ENCODE data around the gene AGTRAP. TPM values are rescaled to one million over a fixed set of nuclear protein-coding genes. Genes with fewer than 3 reads are reported as not detected.

AGTRAP gene
- total and polyA plus RNA-seq, 2 of the 8 experiments (the other 6 are each of a cell fraction or from before 2014, with no cell fraction given), result 69.7 to 192 TPM

GRCh38 chr1:11790101-11790879, 54.4 kb downstream of the AGTRAP start (continued):
- TF ChIP-seq SIRT6 (IDR thresholded peaks at IDR 0.05; ENCODE audit: low read length) (no peak), JUN (IDR thresholded peaks at IDR 0.05; ENCODE audit: low read depth, low read length) (no peak), FOSL1 (IDR thresholded peaks at IDR 0.05; ENCODE audit: insufficient read depth, low read depth, low read length) (no peak), CBX5 (IDR thresholded peaks at IDR 0.05; ENCODE audit: low read depth, low read length) (no peak), KDM4A (IDR thresholded peaks at IDR 0.05; ENCODE audit: low read depth, low read length, severe bottlenecking) (no peak), KDM5A (IDR thresholded peaks at IDR 0.05; ENCODE audit: low read length) (no peak), ASH2L (IDR thresholded peaks at IDR 0.05; ENCODE audit: low read length) (no peak), CTBP2 (IDR thresholded peaks at IDR 0.05; ENCODE audit: borderline replicate concordance, insufficient read depth, insufficient read length, low read length) (no peak)

Measured in H1 (cell line).